ENCODE data around the gene ATG10.
"Not testable (repeated sequence)": the region's sequence is repeated elsewhere in the genome, so short reads cannot be mapped to it uniquely, and the experiment has no call there.

The ATG10 gene

GRCh38 chr5:82244854-82245635 is 273.2 kb downstream of the ATG10 start:
- no peak for DNase-seq

GRCh38 chr5:82246960-82247574 is 275.2 kb downstream of the ATG10 start:
- DNase-seq = no peak

- DNase-seq = no peak
Observed at GRCh38 chr5:82252744-82253143, 280.9 kb downstream of the ATG10 start.

GRCh38 chr5:82255844-82256243 is 284.0 kb downstream of the ATG10 start:
- DNase-seq = no peak

GRCh38 chr5:82257247-82257646 is 285.4 kb downstream of the ATG10 start:
- DNase-seq = no peak

GRCh38 chr5:82257729-82258128 is 285.9 kb downstream of the ATG10 start:
- DNase-seq = no peak

- DNase-seq = peak; percentile 22
Observed at GRCh38 chr5:82259172-82259800, 287.5 kb downstream of the ATG10 start.

- DNase-seq = peak; percentile 66
Observed at GRCh38 chr5:82265047-82265446, 293.2 kb downstream of the ATG10 start.

- not testable (repeated sequence) for DNase-seq
Observed at GRCh38 chr5:82267297-82267933, 295.6 kb downstream of the ATG10 start.

- DNase-seq = not testable (repeated sequence)
Observed at GRCh38 chr5:82269363-82269762, 297.5 kb downstream of the ATG10 start.

- DNase-seq = not testable (repeated sequence)
Observed at GRCh38 chr5:82272571-82273356, 300.9 kb downstream of the ATG10 start.

- DNase-seq = not testable (repeated sequence)
Observed at GRCh38 chr5:82273426-82273825, 301.6 kb downstream of the ATG10 start.

- DNase-seq = no peak
Observed at GRCh38 chr5:82274343-82275211, 302.8 kb downstream of the ATG10 start.

- DNase-seq = no peak
Observed at GRCh38 chr5:82275216-82275664, 303.4 kb downstream of the ATG10 start.

- DNase-seq = no peak
Observed at GRCh38 chr5:82276800-82277612, 305.2 kb downstream of the ATG10 start.

- DNase-seq = no peak
Observed at GRCh38 chr5:82277613-82277986, 305.8 kb downstream of the ATG10 start.

GRCh38 chr5:82277987-82278710 is 306.3 kb downstream of the ATG10 start, which contains the start of gene RPS23:
Gene RPS23 (minus strand): TSS chr5:82278354. CDS start chr5:82278323, 31 bp downstream.
- DNase-seq = peak; percentile 93

- DNase-seq = no peak
Observed at GRCh38 chr5:82278711-82279370, 307.0 kb downstream of the ATG10 start.

GRCh38 chr5:82283893-82284292 is 312.1 kb downstream of the ATG10 start:
- no peak for DNase-seq
